B cell (primary cell): ENCODE data around the gene RGL1. TPM values are rescaled to one million over a fixed set of nuclear protein-coding genes. Genes with fewer than 3 reads are reported as not detected.

Experiments
- ATAC-seq: fragments of 200-7000 bp; cut with Tn5 transposase; one replicate; pipeline ENCODE4 v1.10.0; 2021; ENCODE audit warnings: low read depth, mild to moderate bottlenecking, moderate number of reproducible peaks, moderate library complexity
- CTCF ChIA-PET: fragments of 350-600 bp; sonication (Branson Sonifier 250); formaldehyde crosslinking; loops from one replicate; lab custom pipeline; 2021; ENCODE audit warnings: antibody characterized with exemption, inconsistent platforms; lab: Charles Lee
- POLR2A ChIA-PET: fragments of 350-600 bp; sonication (Branson Sonifier 250); formaldehyde crosslinking; loops from one replicate; lab custom pipeline; 2021; ENCODE audit warnings: antibody characterized with exemption; lab: Charles Lee
- DNase-seq: peaks from one replicate; pipeline ENCODE4 v3.0.0; 2013
- H2AFZ ChIP-seq: 2 replicates; pipeline ENCODE4 v1.6.1; 2012; ENCODE audit warnings: mild to moderate bottlenecking, low read depth, low read length; ENCODE audit not compliant: insufficient read depth, poor library complexity, severe bottlenecking
- H3K27ac ChIP-seq, 2 donors: 1 replicate in 1 of 2; 2 replicates in 1 of 2; pipeline ENCODE4 v1.5.1; 2012 to 2013; ENCODE audit warnings: low read length in 2 of 2, mild to moderate bottlenecking in 2 of 2, moderate library complexity in 1 of 2
- H3K27me3 ChIP-seq, 4 experiments: fragments of 200-600 bp in 1 of 4; sonication (generic) in 1 of 4; replicated peaks in 1 of 4; 1 replicate in 2 of 4; 2 replicates in 2 of 4; pipeline versions ENCODE4 v1.6.1 to v1.7.0; 2013 to 2016; ENCODE audit warnings: low read length in 3 of 4, mild to moderate bottlenecking in 2 of 4, mixed read lengths in 1 of 4, moderate library complexity in 1 of 4; ENCODE audit not compliant: insufficient read depth in 4 of 4, control insufficient read depth in 3 of 4; ENCODE audit errors: control extremely low read depth in 1 of 4
- H3K36me3 ChIP-seq, 2 experiments: replicated peaks in 1 of 2; 1 replicate in 1 of 2; 2 replicates in 1 of 2; pipeline versions ENCODE4 v1.6.1 to v1.7.1; 2013; ENCODE audit warnings: low read length in 1 of 2; ENCODE audit not compliant: insufficient read depth in 2 of 2, control insufficient read depth in 1 of 2; ENCODE audit errors: control extremely low read depth in 1 of 2, extremely low read depth in 1 of 2
- H3K4me1 ChIP-seq, 2 donors: fragments of 200-600 bp in 1 of 2; sonication (generic) in 1 of 2; 1 replicate in 1 of 2; 2 replicates in 1 of 2; pipeline versions ENCODE4 v1.5.1 to v1.6.1; 2013 to 2017; ENCODE audit warnings: low read length in 2 of 2; ENCODE audit not compliant: control insufficient read depth in 2 of 2, insufficient read depth in 2 of 2
- H3K4me2 ChIP-seq: replicated peaks from 2 replicates; pipeline ENCODE3; 2012; ENCODE audit warnings: mild to moderate bottlenecking, low read depth, low read length; ENCODE audit not compliant: poor library complexity, severe bottlenecking
- H3K4me3 ChIP-seq, 5 experiments: fragments of 200-600 bp in 1 of 5; sonication (generic) in 1 of 5; 1 replicate in 3 of 5; 2 replicates in 2 of 5; pipeline versions ENCODE4 v1.5.1 to v1.7.0; 2011 to 2016; ENCODE audit warnings: low read length in 4 of 5, mild to moderate bottlenecking in 4 of 5, low read depth in 2 of 5, control low read depth in 1 of 5, moderate library complexity in 1 of 5; ENCODE audit not compliant: insufficient read depth in 1 of 5; ENCODE audit errors: control extremely low read depth in 1 of 5, extremely low read depth in 1 of 5
- H3K79me2 ChIP-seq: fragments of 200-600 bp; sonication (generic); one replicate; pipeline ENCODE4 v1.6.0; 2016; ENCODE audit warnings: low read length; ENCODE audit not compliant: control insufficient read depth, insufficient read depth
- H3K9ac ChIP-seq: fragments of 200-600 bp; sonication (generic); 2 replicates; pipeline ENCODE4 v1.6.1; 2017; ENCODE audit warnings: mild to moderate bottlenecking, low read length, moderate library complexity
- H3K9me3 ChIP-seq, 3 donors: one replicate each; pipeline versions ENCODE4 v1.6.1 to v1.7.1; 2013; ENCODE audit warnings: low read length in 2 of 3; ENCODE audit not compliant: control insufficient read depth in 2 of 3, insufficient read depth in 1 of 3; ENCODE audit errors: control extremely low read depth in 1 of 3
- H4K20me1 ChIP-seq: 2 replicates; pipeline ENCODE4 v1.6.0; 2012; ENCODE audit warnings: mild to moderate bottlenecking, low read length; ENCODE audit not compliant: insufficient read depth, control insufficient read depth, poor library complexity, severe bottlenecking
- H3K27ac Mint-ChIP-seq: one replicate; pipeline ENCODE4 v1.8.0; 2021; ENCODE audit warnings: mixed read lengths
- H3K27me3 Mint-ChIP-seq: one replicate; pipeline ENCODE4 v1.8.0; 2021; ENCODE audit warnings: mixed read lengths
- H3K4me1 Mint-ChIP-seq: one replicate; pipeline ENCODE4 v1.8.0; 2021; ENCODE audit warnings: mixed read lengths
- H3K4me3 Mint-ChIP-seq: one replicate; pipeline ENCODE4 v1.8.0; 2021; ENCODE audit warnings: mixed read lengths
- H3K9me3 Mint-ChIP-seq: one replicate; pipeline ENCODE4 v1.8.0; 2022; ENCODE audit warnings: mixed read lengths; ENCODE audit not compliant: insufficient read depth
- EZH2 ChIP-seq: IDR thresholded peaks from 2 replicates; pipeline ENCODE4 v1.6.1; 2012; ENCODE audit warnings: borderline replicate concordance, low read depth, mild to moderate bottlenecking, moderate library complexity, low read length; ENCODE audit not compliant: insufficient read depth, poor library complexity, severe bottlenecking
- WGBS: methylation state at CpG from one replicate; pipeline ENCODE4 v1.1.5; 2013; ENCODE audit warnings: missing lambda C conversion rate; ENCODE audit not compliant: insufficient coverage; 5-methylcytosine and 5-hydroxymethylcytosine counted together
- intact Hi-C: fragments of 100-400 bp; cut with micrococcal nuclease; formaldehyde crosslinking; loops from one replicate; pipeline ENCODE4 v1.10.0; 2022
- polyA plus RNA-seq: library from polyadenylated mRNA; depleted of rRNA; stranded (reverse); fragments of >200 nt; gene quantifications from 2 replicates; pipeline ENCODE4 v1.2.3, GENCODE V29; 2012
- total RNA-seq, 2 donors: library from RNA; stranded (reverse); fragments of 120-200 nt in 1 of 2; gene quantifications; 1 replicate in 1 of 2; 2 replicates in 1 of 2; pipeline versions ENCODE4 v1.2.3 to v1.2.4, GENCODE V29; 2013 to 2022
- TF ChIP-seq, protein P1 (sequence below): fragments of 200-600 bp; IDR thresholded peaks from one replicate; pipeline ENCODE4 v1.8.0; 2022; ENCODE audit warnings: antibody characterized with exemption, mild to moderate bottlenecking

Gene RGL1
- total and polyA plus RNA-seq, 2 donors (not counting 1 experiment from before 2014, with no cell fraction given) = 0.09 to 1.1 TPM

DNA sequence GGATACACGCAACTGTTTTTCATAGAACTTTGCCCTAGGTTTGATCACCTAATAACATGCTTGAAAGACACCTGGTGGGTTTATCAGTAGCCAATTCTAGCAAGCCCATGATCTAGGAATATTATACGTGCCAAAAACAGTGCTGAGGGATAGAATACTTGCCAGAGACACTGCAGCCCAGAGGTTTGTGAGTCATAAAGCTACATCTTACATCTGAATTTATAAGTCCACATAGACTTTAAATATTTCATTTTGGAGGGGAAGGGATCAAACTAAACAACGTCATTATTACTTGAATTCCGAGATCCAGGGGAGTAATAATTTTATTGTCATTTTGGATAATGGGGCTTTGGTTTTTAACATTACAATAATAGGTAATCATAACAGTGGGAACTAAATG, 31.7 kb downstream of the RGL1 start:
- Histone ChIP-seq H3K9ac (no peak overlapping the region), H3K27me3 (no peaks in the 10 kb centered on the region), H3K79me2 (no peaks in the 10 kb centered on the region), H3K27ac (no peak overlapping the region), H3K9me3 (no peaks in the 10 kb centered on the region), H3K4me2 (no peak overlapping the region), H3K36me3 (no peaks in the 10 kb centered on the region), H2AFZ (no peak overlapping the region), H3K4me1 (no peaks in the 10 kb centered on the region), H4K20me1 (no peaks in the 10 kb centered on the region), H3K4me3 (no peak overlapping the region)
- H3K9me3 Mint-ChIP-seq = no peaks in the 10 kb centered on the region
- TF ChIP-seq EZH2 = no peak
- TF ChIP-seq, protein P1, sequence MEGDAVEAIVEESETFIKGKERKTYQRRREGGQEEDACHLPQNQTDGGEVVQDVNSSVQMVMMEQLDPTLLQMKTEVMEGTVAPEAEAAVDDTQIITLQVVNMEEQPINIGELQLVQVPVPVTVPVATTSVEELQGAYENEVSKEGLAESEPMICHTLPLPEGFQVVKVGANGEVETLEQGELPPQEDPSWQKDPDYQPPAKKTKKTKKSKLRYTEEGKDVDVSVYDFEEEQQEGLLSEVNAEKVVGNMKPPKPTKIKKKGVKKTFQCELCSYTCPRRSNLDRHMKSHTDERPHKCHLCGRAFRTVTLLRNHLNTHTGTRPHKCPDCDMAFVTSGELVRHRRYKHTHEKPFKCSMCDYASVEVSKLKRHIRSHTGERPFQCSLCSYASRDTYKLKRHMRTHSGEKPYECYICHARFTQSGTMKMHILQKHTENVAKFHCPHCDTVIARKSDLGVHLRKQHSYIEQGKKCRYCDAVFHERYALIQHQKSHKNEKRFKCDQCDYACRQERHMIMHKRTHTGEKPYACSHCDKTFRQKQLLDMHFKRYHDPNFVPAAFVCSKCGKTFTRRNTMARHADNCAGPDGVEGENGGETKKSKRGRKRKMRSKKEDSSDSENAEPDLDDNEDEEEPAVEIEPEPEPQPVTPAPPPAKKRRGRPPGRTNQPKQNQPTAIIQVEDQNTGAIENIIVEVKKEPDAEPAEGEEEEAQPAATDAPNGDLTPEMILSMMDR = no peak
- ChIA-PET POLR2A (no interaction called here), CTCF (no interaction called here)
- H3K4me3 Mint-ChIP-seq = no peak overlapping the region
- no peak for DNase-seq
- H3K27me3 Mint-ChIP-seq = no peaks in the 10 kb centered on the region
- H3K27ac Mint-ChIP-seq = no peak overlapping the region
- intact Hi-C loops = no loop called here
- no peak for ATAC-seq
- peaks cover 1% of the 10 kb centered on the region for H3K4me1 Mint-ChIP-seq
- whole genome bisulfite sequencing = 100% methylated on average over 1 of the region's 4 CpGs

DNA sequence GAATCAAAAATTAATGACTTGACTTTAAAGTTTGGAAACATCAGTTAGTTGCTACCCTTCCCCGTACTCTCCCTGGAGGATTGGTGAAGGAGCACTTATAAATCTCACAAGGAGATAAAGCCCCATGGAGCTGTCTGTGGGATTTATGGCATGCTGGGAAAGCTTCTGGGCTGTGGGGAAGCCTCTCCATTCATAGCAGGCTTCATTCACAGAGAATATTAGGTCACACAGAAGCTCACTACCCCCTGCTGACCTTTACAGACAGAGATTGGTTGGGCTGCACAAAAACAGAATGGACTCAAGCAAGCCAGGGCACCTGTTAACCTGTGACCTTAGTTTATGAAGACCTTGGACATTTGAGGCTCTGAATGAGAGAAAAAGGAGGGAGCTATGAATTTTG, 32.1 kb downstream of the RGL1 start:
- CTCF ChIA-PET = no interaction called here
- no peak for TF ChIP-seq EZH2
- TF ChIP-seq, protein P1 = no peak
- WGBS = 88% methylated on average over 1 of the region's 1 CpG
- no peak overlapping the region for H3K27ac Mint-ChIP-seq
- Histone ChIP-seq H3K9ac (no peak overlapping the region), H3K4me2 (no peak overlapping the region), H3K27me3 (no peaks in the 10 kb centered on the region), H3K79me2 (no peaks in the 10 kb centered on the region), H4K20me1 (no peaks in the 10 kb centered on the region), H3K27ac (no peak overlapping the region), H3K36me3 (no peaks in the 10 kb centered on the region), H3K4me1 (no peaks in the 10 kb centered on the region), H2AFZ (no peak overlapping the region), H3K4me3 (no peak overlapping the region), H3K9me3 (no peaks in the 10 kb centered on the region)
- no peaks in the 10 kb centered on the region for H3K9me3 Mint-ChIP-seq
- peaks cover 5% of the 10 kb centered on the region for H3K4me1 Mint-ChIP-seq
- H3K4me3 Mint-ChIP-seq = no peak overlapping the region
- intact Hi-C loops = no loop called here
- ATAC-seq (no peak), DNase-seq (no peak)
- POLR2A ChIA-PET = no interaction called here
- H3K27me3 Mint-ChIP-seq = no peaks in the 10 kb centered on the region
